ENCODE measurements around the gene CD46.

Gene CD46

GRCh38 chr1:207789792-207790787 is 38.2 kb downstream of the CD46 start:
- no peak overlapping the region for H3K4me3 ChIP-seq (ENCODE audit: low read length in 2 of 2)
- no CpG with 5 or more reads among the region's 8 CpGs for WGBS, 2 donors (ENCODE audit: extremely low coverage in 2 of 2, insufficient read length in 2 of 2, insufficient replicate concordance in 1 of 2)
- no peak overlapping the region for H3K27ac ChIP-seq (replicated peaks; ENCODE audit: low read length)
- H2BK120ac ChIP-seq (ENCODE audit: low read depth, low read length), result no peak overlapping the region
- H3K79me1 ChIP-seq (ENCODE audit: low read depth, low read length), result no peaks in the 10 kb centered on the region
- no peak overlapping the region for H2AFZ ChIP-seq (ENCODE audit: low read length)
- H3K14ac ChIP-seq (ENCODE audit: low read length), result no peak overlapping the region
- no peak overlapping the region for H3K23ac ChIP-seq (ENCODE audit: low read depth, low read length, poor library complexity)
- no peaks in the 10 kb centered on the region for H3K4me1 ChIP-seq (ENCODE audit: control insufficient read depth in 2 of 2, insufficient read depth in 1 of 2, low read depth in 1 of 2, low read length in 2 of 2)
- H3K4me2 ChIP-seq (ENCODE audit: insufficient read depth, low read length, poor library complexity, severe bottlenecking), result no peak overlapping the region
- H3K36me3 ChIP-seq (replicated peaks in 1 of 2; ENCODE audit: control insufficient read depth in 2 of 2, insufficient read depth in 2 of 2, low read length in 2 of 2), result peaks cover 4 to 91% of the 10 kb centered on the region in 2 donors
- no peak overlapping the region for H4K91ac ChIP-seq (ENCODE audit: low read depth, low read length, poor library complexity)
- H3K4ac ChIP-seq (ENCODE audit: low read length), result no peak overlapping the region
- H2BK15ac ChIP-seq (ENCODE audit: low read length), result no peak overlapping the region
- no peak overlapping the region for H3K9ac ChIP-seq (ENCODE audit: low read depth, low read length, poor library complexity)
- H2BK5ac ChIP-seq (ENCODE audit: low read length), result no peak overlapping the region
- no peak overlapping the region for H3K18ac ChIP-seq (ENCODE audit: low read length)
- no peak overlapping the region for H4K8ac ChIP-seq (ENCODE audit: low read depth, low read length)
- H2AK5ac ChIP-seq (ENCODE audit: low read depth, low read length), result no peak overlapping the region
- H3K9me3 ChIP-seq (replicated peaks in 1 of 2; ENCODE audit: control insufficient read depth in 2 of 2, insufficient read depth in 1 of 2, low read depth in 1 of 2, low read length in 2 of 2), result no peaks in the 10 kb centered on the region
- DNase-seq (ENCODE audit: low spot score), result no peak
- H2BK12ac ChIP-seq (ENCODE audit: low read length), result no peak overlapping the region
- no peaks in the 10 kb centered on the region for H3K27me3 ChIP-seq (ENCODE audit: control insufficient read depth in 3 of 3, insufficient read depth in 3 of 3, low read depth in 1 of 3, low read length in 3 of 3)

GRCh38 chr1:207791290-207791689 is 39.4 kb downstream of the CD46 start:
- Histone ChIP-seq H4K8ac (ENCODE audit: low read depth, low read length) (no peak overlapping the region), H2AFZ (ENCODE audit: low read length) (no peak overlapping the region), H3K27ac (replicated peaks; ENCODE audit: low read length) (no peak overlapping the region), H3K23ac (ENCODE audit: low read depth, low read length, poor library complexity) (no peak overlapping the region), H3K79me1 (ENCODE audit: low read depth, low read length) (no peaks in the 10 kb centered on the region), H2BK120ac (ENCODE audit: low read depth, low read length) (no peak overlapping the region), H3K4me1 (ENCODE audit: control insufficient read depth in 2 of 2, insufficient read depth in 1 of 2, low read depth in 1 of 2, low read length in 2 of 2) (no peaks in the 10 kb centered on the region), H3K9ac (ENCODE audit: low read depth, low read length, poor library complexity) (no peak overlapping the region), H2BK5ac (ENCODE audit: low read length) (no peak overlapping the region), H3K14ac (ENCODE audit: low read length) (no peak overlapping the region), H3K18ac (ENCODE audit: low read length) (no peak overlapping the region), H3K4me3 (ENCODE audit: low read length in 2 of 2) (no peak overlapping the region), H4K91ac (ENCODE audit: low read depth, low read length, poor library complexity) (no peak overlapping the region), H2BK12ac (ENCODE audit: low read length) (no peak overlapping the region), H3K9me3 (replicated peaks in 1 of 2; ENCODE audit: control insufficient read depth in 2 of 2, insufficient read depth in 1 of 2, low read depth in 1 of 2, low read length in 2 of 2) (no peaks in the 10 kb centered on the region), H3K4me2 (ENCODE audit: insufficient read depth, low read length, poor library complexity, severe bottlenecking) (no peak overlapping the region), H3K4ac (ENCODE audit: low read length) (no peak overlapping the region), H3K36me3 (replicated peaks in 1 of 2; ENCODE audit: control insufficient read depth in 2 of 2, insufficient read depth in 2 of 2, low read length in 2 of 2) (peaks cover 6 to 90% of the 10 kb centered on the region in 2 donors), H2BK15ac (ENCODE audit: low read length) (no peak overlapping the region), H3K27me3 (ENCODE audit: control insufficient read depth in 3 of 3, insufficient read depth in 3 of 3, low read depth in 1 of 3, low read length in 3 of 3) (no peaks in the 10 kb centered on the region), H2AK5ac (ENCODE audit: low read depth, low read length) (no peak overlapping the region)
- no CpG with 5 or more reads among the region's 7 CpGs for WGBS, 2 donors (ENCODE audit: extremely low coverage in 2 of 2, insufficient read length in 2 of 2, insufficient replicate concordance in 1 of 2)
- DNase-seq (ENCODE audit: low spot score), result no peak

GRCh38 chr1:207793327-207793726 is 41.5 kb downstream of the CD46 start:
- H3K4ac ChIP-seq (ENCODE audit: low read length), result no peak overlapping the region
- H3K4me3 ChIP-seq (ENCODE audit: low read length in 2 of 2), result no peak overlapping the region
- no peaks in the 10 kb centered on the region for H3K27me3 ChIP-seq (ENCODE audit: control insufficient read depth in 3 of 3, insufficient read depth in 3 of 3, low read depth in 1 of 3, low read length in 3 of 3)
- no peak for DNase-seq (ENCODE audit: low spot score)
- no peak overlapping the region for H3K4me2 ChIP-seq (ENCODE audit: insufficient read depth, low read length, poor library complexity, severe bottlenecking)
- no peak overlapping the region for H3K23ac ChIP-seq (ENCODE audit: low read depth, low read length, poor library complexity)
- no peak overlapping the region for H3K9ac ChIP-seq (ENCODE audit: low read depth, low read length, poor library complexity)
- peaks cover 4 to 75% of the 10 kb centered on the region in 2 donors for H3K36me3 ChIP-seq (replicated peaks in 1 of 2; ENCODE audit: control insufficient read depth in 2 of 2, insufficient read depth in 2 of 2, low read length in 2 of 2)
- no peak overlapping the region for H3K18ac ChIP-seq (ENCODE audit: low read length)
- no peaks in the 10 kb centered on the region for H3K4me1 ChIP-seq (ENCODE audit: control insufficient read depth in 2 of 2, insufficient read depth in 1 of 2, low read depth in 1 of 2, low read length in 2 of 2)
- no peak overlapping the region for H3K14ac ChIP-seq (ENCODE audit: low read length)
- no peak overlapping the region for H3K27ac ChIP-seq (replicated peaks; ENCODE audit: low read length)
- H3K79me1 ChIP-seq (ENCODE audit: low read depth, low read length), result no peaks in the 10 kb centered on the region
- no peaks in the 10 kb centered on the region for H3K9me3 ChIP-seq (replicated peaks in 1 of 2; ENCODE audit: control insufficient read depth in 2 of 2, insufficient read depth in 1 of 2, low read depth in 1 of 2, low read length in 2 of 2)
- H2BK5ac ChIP-seq (ENCODE audit: low read length), result no peak overlapping the region
- H4K8ac ChIP-seq (ENCODE audit: low read depth, low read length), result no peak overlapping the region
- no peak overlapping the region for H4K91ac ChIP-seq (ENCODE audit: low read depth, low read length, poor library complexity)
- no peak overlapping the region for H2BK120ac ChIP-seq (ENCODE audit: low read depth, low read length)
- H2BK15ac ChIP-seq (ENCODE audit: low read length), result no peak overlapping the region
- H2AFZ ChIP-seq (ENCODE audit: low read length), result no peak overlapping the region
- H2AK5ac ChIP-seq (ENCODE audit: low read depth, low read length), result no peak overlapping the region
- H2BK12ac ChIP-seq (ENCODE audit: low read length), result no peak overlapping the region

GRCh38 chr1:207794861-207795260 is 43.0 kb downstream of the CD46 start:
- H2BK15ac ChIP-seq (ENCODE audit: low read length), result no peak overlapping the region
- no peak overlapping the region for H2AFZ ChIP-seq (ENCODE audit: low read length)
- H3K27ac ChIP-seq (replicated peaks; ENCODE audit: low read length), result no peak overlapping the region
- H2BK12ac ChIP-seq (ENCODE audit: low read length), result no peak overlapping the region
- no peaks in the 10 kb centered on the region for H3K27me3 ChIP-seq (ENCODE audit: control insufficient read depth in 3 of 3, insufficient read depth in 3 of 3, low read depth in 1 of 3, low read length in 3 of 3)
- H3K79me1 ChIP-seq (ENCODE audit: low read depth, low read length), result no peaks in the 10 kb centered on the region
- no peak overlapping the region for H3K14ac ChIP-seq (ENCODE audit: low read length)
- H3K18ac ChIP-seq (ENCODE audit: low read length), result no peak overlapping the region
- no peak overlapping the region for H4K91ac ChIP-seq (ENCODE audit: low read depth, low read length, poor library complexity)
- no peak for DNase-seq (ENCODE audit: low spot score)
- H3K9ac ChIP-seq (ENCODE audit: low read depth, low read length, poor library complexity), result no peak overlapping the region
- no peak overlapping the region for H2BK5ac ChIP-seq (ENCODE audit: low read length)
- H3K4me3 ChIP-seq (ENCODE audit: low read length in 2 of 2), result no peak overlapping the region
- no peak overlapping the region for H2AK5ac ChIP-seq (ENCODE audit: low read depth, low read length)
- no peak overlapping the region for H4K8ac ChIP-seq (ENCODE audit: low read depth, low read length)
- H3K4ac ChIP-seq (ENCODE audit: low read length), result no peak overlapping the region
- H2BK120ac ChIP-seq (ENCODE audit: low read depth, low read length), result no peak overlapping the region
- peaks cover 4 to 70% of the 10 kb centered on the region in 2 donors for H3K36me3 ChIP-seq (replicated peaks in 1 of 2; ENCODE audit: control insufficient read depth in 2 of 2, insufficient read depth in 2 of 2, low read length in 2 of 2)
- no peaks in the 10 kb centered on the region for H3K4me1 ChIP-seq (ENCODE audit: control insufficient read depth in 2 of 2, insufficient read depth in 1 of 2, low read depth in 1 of 2, low read length in 2 of 2)
- WGBS, 2 donors (ENCODE audit: extremely low coverage in 2 of 2, insufficient read length in 2 of 2, insufficient replicate concordance in 1 of 2), result no CpG with 5 or more reads among the region's 2 CpGs
- no peak overlapping the region for H3K4me2 ChIP-seq (ENCODE audit: insufficient read depth, low read length, poor library complexity, severe bottlenecking)
- no peak overlapping the region for H3K23ac ChIP-seq (ENCODE audit: low read depth, low read length, poor library complexity)
- H3K9me3 ChIP-seq (replicated peaks in 1 of 2; ENCODE audit: control insufficient read depth in 2 of 2, insufficient read depth in 1 of 2, low read depth in 1 of 2, low read length in 2 of 2), result no peaks in the 10 kb centered on the region
